ENCODE results near the gene TNFAIP8L2.

- TF ChIP-seq RAD21 (IDR thresholded peaks at IDR 0.05; ENCODE audit: low read depth) = no peak
- no peak for TF ChIP-seq EP300 (IDR thresholded peaks at IDR 0.05; ENCODE audit: borderline replicate concordance)
- TF ChIP-seq YY1 (IDR thresholded peaks at IDR 0.05; ENCODE audit: low read depth) = no peak
- TF ChIP-seq FOXM1 (IDR thresholded peaks at IDR 0.05; ENCODE audit: borderline replicate concordance, low read depth) = no peak
- TF ChIP-seq, protein P1, sequence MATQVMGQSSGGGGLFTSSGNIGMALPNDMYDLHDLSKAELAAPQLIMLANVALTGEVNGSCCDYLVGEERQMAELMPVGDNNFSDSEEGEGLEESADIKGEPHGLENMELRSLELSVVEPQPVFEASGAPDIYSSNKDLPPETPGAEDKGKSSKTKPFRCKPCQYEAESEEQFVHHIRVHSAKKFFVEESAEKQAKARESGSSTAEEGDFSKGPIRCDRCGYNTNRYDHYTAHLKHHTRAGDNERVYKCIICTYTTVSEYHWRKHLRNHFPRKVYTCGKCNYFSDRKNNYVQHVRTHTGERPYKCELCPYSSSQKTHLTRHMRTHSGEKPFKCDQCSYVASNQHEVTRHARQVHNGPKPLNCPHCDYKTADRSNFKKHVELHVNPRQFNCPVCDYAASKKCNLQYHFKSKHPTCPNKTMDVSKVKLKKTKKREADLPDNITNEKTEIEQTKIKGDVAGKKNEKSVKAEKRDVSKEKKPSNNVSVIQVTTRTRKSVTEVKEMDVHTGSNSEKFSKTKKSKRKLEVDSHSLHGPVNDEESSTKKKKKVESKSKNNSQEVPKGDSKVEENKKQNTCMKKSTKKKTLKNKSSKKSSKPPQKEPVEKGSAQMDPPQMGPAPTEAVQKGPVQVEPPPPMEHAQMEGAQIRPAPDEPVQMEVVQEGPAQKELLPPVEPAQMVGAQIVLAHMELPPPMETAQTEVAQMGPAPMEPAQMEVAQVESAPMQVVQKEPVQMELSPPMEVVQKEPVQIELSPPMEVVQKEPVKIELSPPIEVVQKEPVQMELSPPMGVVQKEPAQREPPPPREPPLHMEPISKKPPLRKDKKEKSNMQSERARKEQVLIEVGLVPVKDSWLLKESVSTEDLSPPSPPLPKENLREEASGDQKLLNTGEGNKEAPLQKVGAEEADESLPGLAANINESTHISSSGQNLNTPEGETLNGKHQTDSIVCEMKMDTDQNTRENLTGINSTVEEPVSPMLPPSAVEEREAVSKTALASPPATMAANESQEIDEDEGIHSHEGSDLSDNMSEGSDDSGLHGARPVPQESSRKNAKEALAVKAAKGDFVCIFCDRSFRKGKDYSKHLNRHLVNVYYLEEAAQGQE (IDR thresholded peaks at IDR 0.05; ENCODE audit: low read depth) = no peak
- no peak for TF ChIP-seq EGR1 (IDR thresholded peaks at IDR 0.05)
- TF ChIP-seq TAF1 (IDR thresholded peaks at IDR 0.05; ENCODE audit: low read depth) = no peak
- TF ChIP-seq TCF12 (IDR thresholded peaks at IDR 0.05; ENCODE audit: low read depth) = no peak
- no peak for TF ChIP-seq USF1 (IDR thresholded peaks at IDR 0.05)
These were observed 31.6 kb upstream of the TNFAIP8L2 start for GRCh38 chr1:151124763-151125403.
